ENCODE data around the gene F2.

The F2 gene

DNA sequence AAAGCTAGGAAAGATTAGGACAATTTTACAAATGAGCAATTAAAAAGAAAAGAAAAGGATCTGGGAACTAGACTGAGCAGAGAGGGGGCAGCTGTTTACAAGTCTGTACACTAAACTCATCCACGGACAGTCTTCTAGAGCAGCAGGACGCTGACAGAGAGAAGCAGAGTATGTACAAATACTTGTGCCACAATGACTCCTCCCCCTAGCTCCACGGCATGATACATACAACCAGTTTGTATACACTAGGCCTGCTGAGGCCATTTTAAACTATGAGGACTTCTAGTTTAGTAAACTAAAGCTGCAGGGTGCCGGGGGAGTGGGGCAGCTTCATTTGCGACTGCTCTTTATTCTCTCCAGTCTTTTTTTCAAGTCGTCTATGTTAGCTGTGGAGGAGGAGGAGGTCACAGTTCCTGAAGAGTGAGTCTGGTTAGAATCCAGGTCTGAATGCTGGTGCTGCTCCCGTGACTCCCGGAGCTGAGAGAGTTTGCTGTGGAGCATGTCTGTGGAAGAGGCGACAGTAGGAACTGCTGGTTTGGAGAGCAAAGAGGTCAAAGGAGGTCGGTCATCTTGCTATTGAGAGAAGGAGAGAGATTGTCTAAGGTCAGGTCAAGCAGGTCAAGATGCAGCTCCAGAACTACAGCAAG lies 24.8 kb downstream of the F2 start:
- no peak for DNase-seq

DNA sequence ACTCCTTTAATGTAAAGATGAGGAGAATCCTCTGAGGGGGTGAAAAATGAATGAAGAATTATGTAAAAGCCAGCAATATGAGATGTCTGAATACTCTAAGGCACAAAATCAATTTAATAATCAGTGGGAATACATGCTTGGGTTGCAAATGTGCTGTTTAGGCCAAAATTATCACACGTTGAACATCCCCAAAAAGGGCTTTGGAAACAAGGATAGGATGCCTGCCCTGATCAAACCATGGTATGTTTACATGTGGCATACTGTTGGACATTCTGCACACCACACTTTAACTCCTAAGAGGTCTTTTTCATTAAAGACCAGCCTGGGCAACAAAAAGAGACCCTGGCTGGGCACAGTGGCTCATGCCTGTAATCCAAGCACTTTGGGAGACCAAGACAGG lies 26.3 kb downstream of the F2 start:
- no peak for DNase-seq

DNA sequence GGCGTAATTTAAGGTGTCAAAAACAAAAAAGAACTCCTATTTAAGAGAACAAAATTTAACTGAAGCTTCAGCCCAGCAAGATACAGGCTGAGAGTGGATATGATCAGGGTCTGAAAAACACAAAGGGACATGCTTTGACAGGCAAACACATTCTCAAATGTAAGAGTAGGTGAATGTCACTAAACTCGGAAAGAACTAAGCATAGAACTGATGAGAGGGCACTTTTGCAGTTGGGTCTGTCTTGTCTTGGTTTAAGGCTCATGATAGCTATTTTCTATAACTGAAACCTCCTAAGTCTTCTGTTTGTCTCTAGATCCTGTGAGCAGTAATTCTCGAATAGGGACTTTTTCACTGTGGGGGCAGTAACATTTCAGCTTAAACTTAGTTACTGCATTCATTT lies 27.0 kb downstream of the F2 start:
- DNase-seq, result no peak

DNA sequence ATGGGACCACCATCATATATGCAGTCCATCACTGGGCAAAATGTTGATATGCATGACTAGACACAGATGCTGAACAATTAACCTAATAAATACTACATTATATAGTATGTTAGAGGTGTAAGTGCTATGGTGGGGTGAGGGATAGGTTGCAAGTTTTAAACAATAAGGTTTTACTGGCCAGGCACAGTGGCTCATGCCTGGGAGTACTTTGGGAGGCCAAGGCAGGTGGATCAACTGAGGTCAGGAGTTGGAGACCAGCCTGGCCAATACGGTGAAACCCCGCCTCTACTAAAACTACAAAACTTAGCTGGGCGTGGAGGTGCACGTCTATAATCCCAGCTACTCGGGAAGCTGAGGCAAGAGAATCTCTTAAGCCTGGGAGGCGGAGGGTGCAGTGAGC lies 28.1 kb downstream of the F2 start:
- DNase-seq, result no peak

DNA sequence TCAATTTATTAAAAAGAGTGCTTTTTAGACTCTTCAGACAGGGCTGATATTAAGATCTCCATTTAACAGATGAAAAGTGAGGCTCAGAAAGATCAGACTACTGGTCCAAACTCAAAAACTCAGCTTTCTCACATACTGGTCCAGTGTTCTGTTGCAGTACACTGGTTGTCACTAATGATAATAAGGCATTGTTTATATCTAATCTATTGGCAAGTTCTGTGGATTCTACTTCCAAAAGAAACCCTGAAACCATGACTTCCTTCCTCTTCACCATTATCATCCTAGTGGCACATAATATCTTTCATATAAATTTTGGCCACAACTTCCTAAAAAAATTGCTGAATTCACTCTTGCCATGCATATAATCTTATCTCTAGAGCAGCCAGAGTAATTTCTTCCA lies 36.9 kb downstream of the F2 start:
- DNase-seq, result no peak

DNA sequence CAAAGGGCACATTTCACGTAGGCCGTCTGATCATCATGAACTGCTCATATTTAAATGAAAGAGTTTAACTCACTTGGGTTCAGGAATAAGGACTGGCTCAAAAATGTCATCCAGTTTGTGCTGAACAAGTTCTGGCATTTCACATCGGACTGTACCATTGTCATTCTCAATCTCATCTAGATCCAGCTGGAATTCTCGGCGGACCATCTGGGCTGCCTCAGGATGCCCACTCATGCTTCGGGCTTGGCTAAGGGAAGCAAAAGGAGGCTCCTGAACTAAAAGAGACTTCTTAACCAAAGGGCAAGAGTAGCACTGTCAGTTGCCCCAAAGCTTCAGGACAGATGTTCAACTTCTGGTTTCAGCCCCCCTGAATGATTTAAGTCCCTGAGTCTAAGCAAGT lies 40.2 kb downstream of the F2 start:
- DNase-seq, result no peak

DNA sequence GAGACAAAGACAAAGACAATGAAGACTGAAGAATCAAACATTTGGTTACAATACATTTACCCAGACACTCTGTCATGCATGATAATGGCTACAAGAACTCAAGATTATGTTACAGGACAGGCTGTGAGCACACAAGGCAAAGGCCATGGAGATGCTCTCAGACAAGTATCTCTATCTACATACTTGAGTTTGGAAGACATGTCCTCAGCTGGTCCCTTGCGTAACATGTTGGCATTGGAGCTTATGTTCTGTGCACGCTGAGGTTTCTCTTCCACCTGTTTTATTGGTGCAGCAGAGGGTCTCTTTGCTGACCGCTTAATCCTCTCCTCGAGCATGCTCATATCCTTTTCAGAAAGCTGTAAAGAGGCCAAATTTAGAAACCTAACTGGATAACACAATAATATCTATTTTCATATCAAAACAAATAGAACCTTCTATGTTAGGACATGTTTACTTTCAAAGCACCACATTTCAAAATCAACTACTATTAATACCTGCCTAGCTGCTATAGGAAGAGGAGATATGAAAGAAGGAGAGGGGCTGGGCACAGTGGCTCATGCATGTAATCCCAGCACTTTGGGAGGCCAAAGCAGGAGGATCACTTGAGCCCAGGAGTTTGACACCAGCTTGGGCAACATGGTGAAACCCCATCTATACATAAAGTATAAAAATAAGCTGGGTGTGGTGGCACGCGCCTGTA lies 41.6 kb downstream of the F2 start:
- no peak for DNase-seq

DNA sequence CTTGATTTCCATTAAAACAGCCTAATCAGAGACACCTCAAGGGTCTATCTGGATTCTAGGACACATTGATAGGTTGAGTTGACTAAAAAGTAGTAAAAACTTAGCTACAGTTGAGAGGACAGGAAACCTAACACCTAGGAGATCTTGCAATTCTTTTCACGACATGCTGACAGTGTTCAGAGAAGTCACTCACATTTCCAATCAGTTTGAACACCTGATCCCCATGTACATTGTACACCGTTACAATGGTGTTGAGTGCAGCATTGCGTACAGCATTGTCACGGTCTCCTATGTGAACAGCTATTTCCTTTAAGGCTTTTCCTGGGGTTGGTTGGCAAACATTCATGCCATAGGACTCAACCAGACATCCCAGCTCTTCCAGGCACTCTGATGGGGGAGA lies 42.8 kb downstream of the F2 start:
- DNase-seq, result no peak

DNA sequence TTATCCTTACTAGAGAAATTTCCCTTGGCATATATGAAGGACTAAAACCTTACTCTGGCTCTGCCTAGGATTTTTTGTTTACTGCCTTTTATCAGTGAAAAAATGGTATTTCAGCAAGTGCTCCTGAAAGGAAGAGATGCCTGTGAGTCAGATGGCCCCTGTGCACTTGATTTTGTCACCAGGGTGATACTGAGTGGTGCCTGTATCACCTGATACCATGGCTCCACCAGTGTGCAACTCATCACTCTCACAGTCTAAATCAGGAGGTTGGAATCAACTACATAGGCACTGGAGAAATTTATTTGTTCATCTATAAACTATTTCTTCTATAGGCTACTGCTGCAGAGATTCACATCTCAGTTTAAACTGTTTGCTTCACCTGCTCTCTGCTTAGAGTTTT lies 43.2 kb downstream of the F2 start:
- no peak for DNase-seq

DNA sequence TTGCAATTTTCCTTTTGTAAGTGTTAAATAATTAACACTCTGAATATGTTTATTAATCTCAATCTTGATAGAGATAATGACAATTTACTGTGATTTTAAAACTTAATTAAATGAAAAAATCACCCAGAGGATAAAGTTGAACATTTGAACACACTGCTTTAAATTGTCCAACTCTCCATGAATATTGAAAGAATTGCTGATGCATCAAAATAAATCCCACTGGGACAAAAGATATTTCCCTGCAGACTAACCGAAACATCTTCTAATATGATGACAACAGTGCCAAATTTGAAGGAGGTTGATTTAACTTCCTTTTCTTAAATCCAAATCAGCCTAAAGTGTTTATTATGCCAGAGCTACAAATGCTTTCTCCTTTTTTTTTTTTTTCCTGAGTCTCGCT lies 47.6 kb downstream of the F2 start:
- no peak for DNase-seq

DNA sequence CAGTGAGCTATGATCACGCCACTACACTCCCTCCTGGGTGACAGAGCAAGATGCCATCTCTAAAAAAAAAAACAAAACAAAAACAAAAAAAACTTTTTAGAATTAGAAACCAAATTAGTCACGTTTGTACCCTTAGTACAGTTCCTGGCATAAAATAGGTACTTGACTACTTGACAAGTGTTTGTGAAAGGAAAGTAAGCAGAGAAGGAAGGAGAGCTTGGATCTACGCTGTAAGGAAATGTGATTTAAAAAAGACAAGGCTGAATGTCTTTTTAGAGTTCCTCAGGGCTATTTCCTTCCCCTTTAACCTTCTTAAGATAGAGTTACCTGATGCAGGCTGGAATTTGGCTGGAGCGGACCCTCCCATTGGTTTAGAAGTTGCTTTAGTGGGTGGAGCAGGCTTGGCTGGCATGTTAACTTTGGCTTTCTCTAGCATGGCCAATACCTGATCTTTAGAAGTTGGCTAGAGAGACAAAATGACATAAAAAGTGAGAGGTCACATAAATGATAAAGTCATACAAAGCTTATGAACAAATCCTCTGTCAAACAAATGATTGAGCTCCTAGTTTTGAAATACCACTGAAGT lies 50.7 kb downstream of the F2 start:
- DNase-seq, result no peak

DNA sequence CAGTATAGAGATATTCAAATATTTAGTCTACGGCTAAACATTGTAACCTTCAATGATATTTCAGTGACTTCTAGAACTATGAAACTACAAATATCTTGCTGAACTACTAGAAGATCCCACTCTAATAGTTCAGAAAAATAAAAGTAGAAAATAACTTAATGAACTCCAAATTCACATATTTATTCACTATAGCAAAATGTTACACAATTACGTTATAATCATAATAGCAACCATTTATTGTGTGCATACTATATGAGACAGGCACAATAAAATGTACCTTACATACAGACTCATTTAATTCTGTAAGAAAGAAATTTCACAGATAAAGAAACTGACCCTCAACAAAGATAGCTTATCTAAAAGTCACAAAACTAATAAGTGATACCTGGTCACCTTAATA lies 57.9 kb downstream of the F2 start:
- no peak for DNase-seq

DNA sequence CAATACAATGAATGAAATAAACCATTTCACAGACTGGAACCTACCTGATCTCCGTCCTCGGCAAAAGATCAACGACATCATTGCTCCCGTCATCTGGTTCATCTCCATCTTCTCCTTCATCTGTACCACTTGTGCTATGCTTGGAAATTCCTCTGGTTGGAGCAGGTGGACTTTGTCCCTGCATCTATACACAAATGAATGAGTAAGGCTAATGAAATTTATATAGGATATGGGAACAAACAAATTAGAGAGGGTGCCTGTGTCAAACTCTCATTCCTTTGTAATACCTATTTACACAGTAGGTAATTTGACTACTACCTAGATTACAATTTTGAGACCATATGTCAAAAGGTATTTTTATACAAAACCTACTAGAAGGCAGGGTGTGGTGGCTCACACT lies 59.4 kb downstream of the F2 start:
- no peak for DNase-seq

Data from NCI-H526 (cell line).